LNCaP clone FGC (cell line): Measurements from ENCODE around the gene TANC1.
A peak's percentile ranks its signal among the peaks of the same experiment; 100 is the strongest.

ENCODE experiments used
- DNase-seq: peaks from one replicate; pipeline ENCODE4 v3.0.0-alpha.2; 2011; ENCODE audit warnings: low read depth
- H3K4me3 ChIP-seq: 2 replicates; pipeline ENCODE4 v1.5.1; 2011; ENCODE audit warnings: mild to moderate bottlenecking, low read depth, low read length, control low read depth
- CTCF ChIP-seq: IDR thresholded peaks from 2 replicates; pipeline ENCODE4 v1.5.1; 2012; ENCODE audit warnings: mild to moderate bottlenecking; ENCODE audit not compliant: control insufficient read depth, insufficient read depth; ENCODE audit errors: extremely low read depth

Gene TANC1

GRCh38 chr2:159208438-159208837 lies 240.0 kb downstream of the TANC1 start:
- peak; percentile 33; the same call in 1 of the 2 replicates for TF ChIP-seq CTCF
- no peak overlapping the region for H3K4me3 ChIP-seq
- no peak for DNase-seq

GRCh38 chr2:159209341-159210306 lies 241.2 kb downstream of the TANC1 start:
- no peak for TF ChIP-seq CTCF
- DNase-seq = no peak
- H3K4me3 ChIP-seq = no peak overlapping the region

- no peak for DNase-seq
- no peak for TF ChIP-seq CTCF
Observed at GRCh38 chr2:159211447-159212396, 243.3 kb downstream of the TANC1 start.

GRCh38 chr2:159213296-159213695 lies 244.9 kb downstream of the TANC1 start:
- no peak for DNase-seq
- no peak overlapping the region for H3K4me3 ChIP-seq
- TF ChIP-seq CTCF = no peak

More at GRCh38 chr2:159211447-159212396, 243.3 kb downstream of the TANC1 start:
- no peak overlapping the region for H3K4me3 ChIP-seq

GRCh38 chr2:159214325-159214865 lies 246.0 kb downstream of the TANC1 start:
- no peak for DNase-seq
- no peak for TF ChIP-seq CTCF
- H3K4me3 ChIP-seq = no peak overlapping the region

GRCh38 chr2:159215116-159215515 lies 246.7 kb downstream of the TANC1 start:
- DNase-seq = no peak
- no peak overlapping the region for H3K4me3 ChIP-seq
- no peak for TF ChIP-seq CTCF
